Neuron (in vitro differentiated cells): ENCODE data around the gene GNAI1.

Experiments
- H2AFZ ChIP-seq: one replicate; pipeline ENCODE4 v1.6.1; 2013; ENCODE audit warnings: low read depth, mild to moderate bottlenecking, inconsistent platforms, low read length, moderate library complexity
- H3K27me3 ChIP-seq: one replicate; pipeline ENCODE4 v1.6.1; 2013; ENCODE audit warnings: low read length; ENCODE audit not compliant: insufficient read depth
- H3K36me3 ChIP-seq: one replicate; pipeline ENCODE4 v1.6.1; 2013; ENCODE audit warnings: low read length; ENCODE audit not compliant: insufficient read depth
- H3K4me1 ChIP-seq: one replicate; pipeline ENCODE4 v1.6.1; 2013; ENCODE audit warnings: low read length; ENCODE audit not compliant: insufficient read depth
- H3K4me3 ChIP-seq: 2 replicates; pipeline ENCODE4 v1.5.1; 2013; ENCODE audit warnings: mild to moderate bottlenecking, low read length, moderate library complexity
- H3K9me3 ChIP-seq: one replicate; pipeline ENCODE4 v1.6.1; 2013; ENCODE audit warnings: low read length

The GNAI1 gene

DNA sequence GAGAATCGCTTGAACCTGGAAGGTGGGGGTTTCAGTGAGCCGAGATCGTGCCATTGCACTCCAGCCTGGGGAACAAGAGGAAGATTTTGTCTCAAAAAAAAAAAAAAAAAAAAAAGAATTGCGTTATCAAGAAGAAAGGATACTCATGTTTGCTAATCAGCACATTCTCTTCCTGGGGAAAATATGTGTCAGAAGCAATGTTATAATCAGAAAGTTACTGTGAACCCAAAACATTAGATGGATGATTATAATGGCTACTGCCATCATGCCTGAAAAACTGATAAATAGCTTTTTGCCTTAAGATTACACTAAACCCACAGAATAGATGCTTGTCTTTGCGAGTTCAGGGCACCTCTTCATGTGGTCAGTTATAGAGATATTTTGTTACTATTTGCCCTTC, 24.3 kb upstream of the GNAI1 start:
- no peaks in the 10 kb centered on the region for H3K4me1 ChIP-seq
- H2AFZ ChIP-seq, result no peak overlapping the region
- no peaks in the 10 kb centered on the region for H3K27me3 ChIP-seq
- H3K36me3 ChIP-seq, result no peaks in the 10 kb centered on the region
- H3K9me3 ChIP-seq, result no peaks in the 10 kb centered on the region
- no peak overlapping the region for H3K4me3 ChIP-seq

GRCh38 chr7:80114159-80114558, 20.5 kb upstream of the GNAI1 start:
- Histone ChIP-seq H3K4me3 (no peak overlapping the region), H3K36me3 (no peaks in the 10 kb centered on the region), H3K27me3 (no peaks in the 10 kb centered on the region), H2AFZ (no peak overlapping the region), H3K4me1 (no peaks in the 10 kb centered on the region), H3K9me3 (no peaks in the 10 kb centered on the region)

DNA sequence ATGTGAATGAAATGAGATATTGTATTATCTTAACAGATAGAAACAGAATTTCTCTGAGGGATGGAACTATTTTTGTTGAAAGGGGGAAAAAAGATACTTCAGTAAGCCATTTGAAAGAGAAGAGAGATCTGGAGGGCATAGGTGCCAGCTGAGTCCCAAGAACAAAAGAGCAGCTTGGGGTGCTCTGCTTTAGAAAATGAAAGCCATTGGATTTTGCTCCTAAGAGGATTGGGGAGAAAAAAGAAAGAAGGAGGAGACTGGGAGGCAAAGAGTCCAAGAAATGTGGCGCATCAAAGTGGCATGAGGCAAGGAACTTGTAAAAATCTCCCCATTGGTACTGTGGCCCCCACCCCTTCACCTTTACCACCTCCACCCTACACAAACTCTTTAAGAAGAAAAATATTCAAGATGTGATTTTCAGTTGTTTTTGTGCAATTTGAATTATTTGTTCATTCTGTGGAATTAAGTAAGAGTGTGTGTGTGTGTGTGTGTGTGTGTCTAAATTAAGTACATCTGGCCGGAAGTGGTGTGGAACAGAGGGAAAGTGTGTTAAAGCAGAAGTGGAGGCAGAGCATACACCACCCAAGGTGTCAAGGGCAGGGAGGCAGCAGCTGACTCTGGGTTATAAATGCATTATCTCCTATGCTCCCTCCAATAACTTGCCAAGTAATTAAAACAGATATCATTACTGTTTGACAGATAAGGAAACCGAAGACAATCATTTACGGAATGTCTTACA, 9.9 kb upstream of the GNAI1 start:
- Histone ChIP-seq H3K36me3 (no peaks in the 10 kb centered on the region), H2AFZ (no peak overlapping the region)

GRCh38 chr7:80127412-80128160, 7.0 kb upstream of the GNAI1 start:
- H3K27me3 ChIP-seq, result no peaks in the 10 kb centered on the region
- peaks cover 10% of the 10 kb centered on the region for H3K4me1 ChIP-seq
- no peak overlapping the region for H2AFZ ChIP-seq
- H3K9me3 ChIP-seq, result no peaks in the 10 kb centered on the region
- no peaks in the 10 kb centered on the region for H3K36me3 ChIP-seq
- H3K4me3 ChIP-seq, result no peak overlapping the region

More for the DNA sequence above, 9.9 kb upstream of the GNAI1 start:
- H3K9me3 ChIP-seq, result no peaks in the 10 kb centered on the region
- no peak overlapping the region for H3K4me3 ChIP-seq
- no peaks in the 10 kb centered on the region for H3K27me3 ChIP-seq
- peaks cover 10% of the 10 kb centered on the region for H3K4me1 ChIP-seq

- Histone ChIP-seq H2AFZ (no peak overlapping the region), H3K36me3 (no peaks in the 10 kb centered on the region), H3K9me3 (no peaks in the 10 kb centered on the region), H3K27me3 (no peaks in the 10 kb centered on the region), H3K4me3 (no peak overlapping the region), H3K4me1 (peaks cover 10% of the 10 kb centered on the region)
These were observed 5.7 kb upstream of the GNAI1 start for GRCh38 chr7:80128918-80129317.

- Histone ChIP-seq H2AFZ (no peak overlapping the region), H3K4me3 (no peak overlapping the region), H3K27me3 (no peaks in the 10 kb centered on the region), H3K4me1 (peaks cover 10% of the 10 kb centered on the region), H3K36me3 (no peaks in the 10 kb centered on the region), H3K9me3 (no peaks in the 10 kb centered on the region)
These were observed 4.8 kb upstream of the GNAI1 start for GRCh38 chr7:80129785-80130184.

DNA sequence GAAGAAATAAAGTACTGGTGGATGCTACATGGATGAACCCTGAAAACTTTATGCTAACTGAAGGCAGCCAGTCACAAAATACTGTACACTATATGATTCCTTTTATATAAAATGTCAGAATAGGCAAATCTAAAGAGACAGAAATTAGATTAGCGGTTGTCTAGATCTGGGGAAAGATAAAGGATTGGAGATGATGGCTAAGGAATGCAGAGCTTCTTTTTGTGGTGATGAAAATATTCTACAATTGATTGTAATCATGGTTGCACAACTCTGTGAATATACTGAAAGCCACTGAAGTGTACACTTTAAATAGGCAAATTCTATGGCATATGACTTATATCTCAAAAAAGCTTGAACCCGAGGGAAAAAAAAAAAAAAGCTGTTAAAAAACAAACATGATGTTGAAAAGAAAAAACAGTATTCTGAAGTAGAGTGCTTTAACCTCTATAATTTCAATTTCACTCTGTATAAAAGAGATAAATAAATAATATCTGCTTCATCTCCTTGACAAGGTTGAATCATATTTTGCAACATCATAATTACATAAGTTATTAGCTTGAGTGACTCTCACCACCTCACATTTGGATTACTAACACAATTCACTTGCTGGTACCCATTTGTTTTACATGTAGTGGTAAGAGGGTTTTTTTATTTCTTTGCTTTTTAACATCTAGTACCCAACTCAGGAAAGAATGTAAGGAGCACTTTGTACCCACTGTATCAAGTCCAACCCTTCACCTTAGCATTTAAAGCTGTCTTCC, 2.8 kb upstream of the GNAI1 start:
- Histone ChIP-seq H3K4me3 (no peak overlapping the region), H3K4me1 (peaks cover 12% of the 10 kb centered on the region), H3K27me3 (no peaks in the 10 kb centered on the region), H2AFZ (no peak overlapping the region), H3K9me3 (no peaks in the 10 kb centered on the region), H3K36me3 (no peaks in the 10 kb centered on the region)

GRCh38 chr7:80132594-80132993, 2.0 kb upstream of the GNAI1 start:
- Histone ChIP-seq H3K27me3 (no peaks in the 10 kb centered on the region), H3K4me3 (no peak overlapping the region), H3K4me1 (peaks cover 8% of the 10 kb centered on the region), H3K36me3 (no peaks in the 10 kb centered on the region), H2AFZ (no peak overlapping the region), H3K9me3 (no peaks in the 10 kb centered on the region)

GRCh38 chr7:80133361-80134114, 1.1 kb upstream of the GNAI1 start:
- H3K4me3 ChIP-seq, result peak overlapping the region; percentile 93

GRCh38 chr7:80134115-80134535, 506 bp upstream of the GNAI1 start:
- no peaks in the 10 kb centered on the region for H3K36me3 ChIP-seq
- H3K4me3 ChIP-seq, result peak overlapping the region; percentile 93
- H3K4me1 ChIP-seq, result peaks cover 8% of the 10 kb centered on the region
- H3K27me3 ChIP-seq, result no peaks in the 10 kb centered on the region
- no peaks in the 10 kb centered on the region for H3K9me3 ChIP-seq
- H2AFZ ChIP-seq, result peak overlapping the region; percentile 88

More at GRCh38 chr7:80133361-80134114, 1.1 kb upstream of the GNAI1 start:
- Histone ChIP-seq H3K4me1 (peaks cover 2% of the 10 kb centered on the region), H3K9me3 (no peaks in the 10 kb centered on the region), H2AFZ (peak overlapping the region; percentile 88), H3K36me3 (no peaks in the 10 kb centered on the region), H3K27me3 (no peaks in the 10 kb centered on the region)

DNA sequence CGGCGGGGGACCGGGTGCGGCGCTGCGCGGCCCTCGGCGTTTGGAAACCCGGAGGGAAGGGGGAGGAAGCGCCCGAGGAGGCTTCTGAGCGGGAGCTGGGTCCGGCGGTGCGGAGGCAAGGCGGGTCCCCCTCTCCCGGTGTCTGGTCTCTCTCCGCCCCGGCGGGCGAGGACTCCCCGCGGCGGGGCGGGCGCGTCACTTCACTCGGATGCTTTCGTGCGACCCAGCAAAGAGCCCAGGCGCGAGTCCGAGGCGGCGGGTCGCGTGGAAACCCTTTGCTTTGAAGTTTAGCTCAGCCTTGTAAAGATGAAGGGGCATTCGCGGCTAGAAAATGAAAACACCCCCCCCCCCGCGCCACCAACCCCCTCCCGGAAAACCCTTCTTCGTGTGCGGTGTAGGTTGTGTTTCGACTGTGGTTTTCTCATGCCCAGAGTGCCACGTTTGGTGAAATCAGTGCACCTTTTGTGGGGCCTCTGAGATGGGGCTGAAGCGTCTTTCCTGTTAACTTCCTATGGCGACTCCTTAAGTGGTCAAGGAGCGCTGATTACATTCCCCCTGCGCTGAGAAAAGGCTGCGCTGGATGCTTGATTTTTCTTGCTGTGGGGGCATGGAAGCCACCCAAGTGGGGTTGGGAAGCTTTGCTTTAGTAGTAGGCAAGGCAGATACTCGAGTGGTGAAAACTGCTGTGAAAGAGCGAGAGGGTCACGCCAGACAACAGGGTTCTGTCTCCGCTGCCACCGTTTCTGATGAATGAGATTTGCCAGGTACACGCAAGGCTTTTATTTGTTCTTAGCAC, 876 bp downstream of the GNAI1 start:
- Histone ChIP-seq H3K27me3 (no peaks in the 10 kb centered on the region), H3K4me3 (peak overlapping the region; percentile 93), H2AFZ (peak overlapping the region; percentile 93), H3K36me3 (no peaks in the 10 kb centered on the region), H3K9me3 (no peaks in the 10 kb centered on the region), H3K4me1 (peaks cover 11% of the 10 kb centered on the region)
